HG03159 (cell line): ENCODE measurements around the gene NFS1.

Source experiments
- ATAC-seq: cut with Tn5 transposase; IDR thresholded peaks from one replicate; pipeline ENCODE4 v1.9.1; 2021; ENCODE audit warnings: mild to moderate bottlenecking, moderate library complexity; ENCODE audit not compliant: unreplicated experiment

The NFS1 gene

DNA sequence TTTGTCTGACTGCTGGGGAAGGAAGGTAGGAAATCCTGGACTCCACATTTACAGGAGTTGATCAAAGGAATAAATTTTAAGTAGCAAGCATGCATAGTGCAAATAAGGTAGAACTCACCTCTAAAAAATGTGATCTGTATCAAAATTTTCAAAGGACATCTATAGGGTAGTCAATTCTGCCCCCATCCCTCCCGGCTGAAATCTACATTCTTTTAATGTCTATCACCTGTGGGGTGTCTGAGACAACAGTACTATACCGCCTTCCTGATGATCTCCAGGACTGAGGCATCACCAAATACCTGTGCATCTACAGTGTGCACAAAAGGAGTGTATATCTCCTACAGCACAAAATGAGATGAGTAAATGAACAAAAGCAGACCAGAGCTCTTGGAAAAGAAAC, 54.3 kb downstream of the NFS1 start:
- ATAC-seq, result no peak

GRCh38 chr20:35643045-35643444, 56.1 kb downstream of the NFS1 start:
- no peak for ATAC-seq

DNA sequence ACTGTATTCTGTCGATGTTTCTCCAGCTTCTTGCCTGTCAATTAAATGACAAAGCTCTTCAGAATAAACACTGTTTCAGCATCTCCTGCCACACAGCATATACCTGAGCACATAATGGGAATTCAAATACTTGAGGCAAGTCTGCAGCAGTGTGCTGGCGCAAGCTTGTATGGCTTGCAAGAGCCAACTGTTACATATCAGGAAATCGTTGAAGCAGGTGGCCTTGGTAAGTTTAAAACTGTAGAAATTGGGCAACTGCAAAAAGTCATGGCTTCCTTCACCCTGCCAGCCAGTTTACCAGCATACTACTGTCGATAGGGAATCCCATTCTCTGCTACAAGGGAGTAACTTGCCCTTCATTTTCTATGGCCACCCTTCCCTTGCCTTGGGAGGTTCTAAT, 57.4 kb downstream of the NFS1 start:
- no peak for ATAC-seq

DNA sequence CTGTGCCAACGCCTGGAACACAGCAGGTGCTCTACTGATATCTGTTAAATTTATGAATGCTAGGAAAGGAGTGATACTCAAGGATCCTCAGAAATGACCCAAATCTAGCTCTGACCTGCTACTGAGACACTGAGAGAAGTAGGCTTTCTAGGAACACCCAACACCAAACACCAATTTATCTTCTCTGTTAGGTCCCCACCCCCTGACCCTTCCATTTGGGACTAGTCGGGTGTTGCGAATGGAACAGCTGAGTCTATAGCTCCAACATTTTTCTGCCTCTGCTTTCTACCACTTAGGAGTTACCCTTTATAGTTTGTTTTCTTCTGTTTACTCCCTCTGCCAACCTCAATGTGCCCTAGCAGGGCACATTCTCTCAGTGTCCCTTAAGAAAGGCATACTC, 58.4 kb downstream of the NFS1 start:
- no peak for ATAC-seq

GRCh38 chr20:35638751-35639150, 60.4 kb downstream of the NFS1 start:
- ATAC-seq, result no peak

DNA sequence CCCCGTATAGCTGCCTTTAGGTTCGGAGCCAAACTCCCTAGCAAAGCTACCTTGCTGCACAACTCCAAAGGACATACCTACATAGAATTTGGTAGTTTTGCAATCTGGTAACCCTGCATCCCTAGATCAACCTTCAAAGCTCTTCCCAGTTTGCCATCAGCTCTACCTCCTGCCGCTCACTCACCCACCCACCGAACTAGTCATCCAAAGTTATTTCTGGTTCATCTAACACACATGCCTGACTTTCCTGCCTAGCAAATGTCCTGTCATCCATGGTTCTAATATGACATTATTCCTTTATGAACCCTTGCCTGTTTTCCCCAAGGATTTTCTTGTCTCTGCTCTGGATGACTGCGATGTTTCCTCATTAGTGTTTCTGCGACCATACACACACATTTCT, 61.9 kb downstream of the NFS1 start:
- ATAC-seq, result no peak

- no peak for ATAC-seq
Observed at GRCh38 chr20:35636095-35636494, 63.1 kb downstream of the NFS1 start.

GRCh38 chr20:35635652-35636051, 63.5 kb downstream of the NFS1 start:
- ATAC-seq, result no peak

GRCh38 chr20:35632539-35633115, 66.5 kb downstream of the NFS1 start:
- no peak for ATAC-seq

DNA sequence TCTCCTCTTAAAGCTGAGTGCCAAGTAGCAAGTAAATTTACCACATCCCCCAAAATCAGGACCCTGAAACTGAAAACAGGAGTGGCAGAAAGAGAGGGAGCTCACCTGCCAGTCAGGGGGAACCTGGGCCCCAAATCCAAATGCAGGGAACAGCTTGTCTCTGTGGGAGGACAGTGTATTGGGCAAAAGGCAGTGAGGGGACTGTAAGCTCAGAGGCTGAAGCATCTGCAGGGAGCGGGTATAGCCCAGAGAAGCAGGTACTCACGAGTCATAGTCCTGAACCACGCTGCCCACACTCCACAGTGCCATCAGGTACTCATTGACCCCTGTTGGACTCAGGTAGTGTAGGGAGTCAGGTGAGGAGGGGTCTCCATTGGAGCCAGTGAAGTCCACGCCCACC, 68.5 kb downstream of the NFS1 start:
- ATAC-seq, result no peak

GRCh38 chr20:35629427-35630145, 69.6 kb downstream of the NFS1 start:
- ATAC-seq, result no peak

DNA sequence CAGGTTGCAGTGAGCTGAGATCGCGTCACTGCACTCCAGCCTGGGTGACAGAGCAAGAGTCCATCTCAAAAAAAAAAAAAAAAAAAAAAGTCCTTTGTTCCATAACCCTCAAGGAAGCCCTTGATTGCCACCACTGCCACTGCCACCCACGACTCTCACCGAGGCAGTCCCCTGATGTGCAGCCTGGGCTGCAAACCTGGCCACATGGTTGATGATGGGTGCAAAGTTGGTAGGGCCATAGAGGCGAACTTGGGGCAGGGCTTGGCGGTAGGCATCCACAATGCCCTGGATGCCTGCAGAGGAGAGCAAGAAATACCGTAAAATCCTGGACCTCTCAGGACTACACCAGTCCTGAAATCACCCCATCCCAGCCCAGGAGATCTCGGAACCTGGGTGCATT, 72.0 kb downstream of the NFS1 start:
- no peak for ATAC-seq

GRCh38 chr20:35626386-35627001, 72.7 kb downstream of the NFS1 start:
- ATAC-seq, result no peak

DNA sequence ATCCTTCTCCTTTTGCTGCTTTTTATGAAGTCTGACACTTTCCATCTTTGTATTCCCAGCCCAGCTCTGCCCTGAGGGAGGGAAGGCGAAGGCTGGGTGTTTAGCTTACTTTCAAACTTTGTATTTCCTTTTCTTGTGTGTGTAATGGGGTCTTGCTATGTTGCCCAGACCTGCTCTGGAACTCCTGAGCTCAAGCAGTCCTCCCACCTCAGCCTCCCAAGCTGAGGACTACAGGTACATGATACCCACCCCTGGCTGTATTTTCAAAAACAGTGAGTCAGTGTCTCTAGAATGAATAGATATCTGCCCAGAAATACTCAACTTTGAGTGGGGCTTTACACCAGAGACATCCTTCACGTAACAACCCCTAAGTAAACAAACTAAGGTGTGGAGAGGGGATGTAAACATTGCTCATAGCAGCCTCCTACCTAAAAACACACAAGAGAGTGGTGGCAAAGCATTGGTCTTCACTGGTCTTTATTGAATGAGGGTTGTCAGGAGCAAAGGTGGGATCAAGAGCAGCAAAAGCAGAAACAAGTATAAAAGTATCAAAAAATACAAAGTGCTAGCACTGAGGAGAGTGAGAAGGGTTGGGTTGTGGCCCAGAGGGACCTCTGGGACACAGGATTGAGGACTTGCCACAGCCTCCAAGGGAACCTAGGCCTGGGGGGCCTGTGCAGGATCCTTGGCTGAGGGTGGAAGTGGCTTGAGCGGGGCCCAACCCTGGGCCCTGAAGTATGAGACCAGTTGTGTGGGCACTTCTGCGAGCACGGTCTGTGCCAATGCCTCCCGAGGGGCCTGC, 73.4 kb downstream of the NFS1 start:
- ATAC-seq, result no peak

- no peak for ATAC-seq
Observed at GRCh38 chr20:35621560-35621946, 77.6 kb downstream of the NFS1 start.

- no peak for ATAC-seq
Observed at GRCh38 chr20:35620818-35621559, 78.2 kb downstream of the NFS1 start.

GRCh38 chr20:35619196-35620095, 79.7 kb downstream of the NFS1 start:
- peak; percentile 38 for ATAC-seq

DNA sequence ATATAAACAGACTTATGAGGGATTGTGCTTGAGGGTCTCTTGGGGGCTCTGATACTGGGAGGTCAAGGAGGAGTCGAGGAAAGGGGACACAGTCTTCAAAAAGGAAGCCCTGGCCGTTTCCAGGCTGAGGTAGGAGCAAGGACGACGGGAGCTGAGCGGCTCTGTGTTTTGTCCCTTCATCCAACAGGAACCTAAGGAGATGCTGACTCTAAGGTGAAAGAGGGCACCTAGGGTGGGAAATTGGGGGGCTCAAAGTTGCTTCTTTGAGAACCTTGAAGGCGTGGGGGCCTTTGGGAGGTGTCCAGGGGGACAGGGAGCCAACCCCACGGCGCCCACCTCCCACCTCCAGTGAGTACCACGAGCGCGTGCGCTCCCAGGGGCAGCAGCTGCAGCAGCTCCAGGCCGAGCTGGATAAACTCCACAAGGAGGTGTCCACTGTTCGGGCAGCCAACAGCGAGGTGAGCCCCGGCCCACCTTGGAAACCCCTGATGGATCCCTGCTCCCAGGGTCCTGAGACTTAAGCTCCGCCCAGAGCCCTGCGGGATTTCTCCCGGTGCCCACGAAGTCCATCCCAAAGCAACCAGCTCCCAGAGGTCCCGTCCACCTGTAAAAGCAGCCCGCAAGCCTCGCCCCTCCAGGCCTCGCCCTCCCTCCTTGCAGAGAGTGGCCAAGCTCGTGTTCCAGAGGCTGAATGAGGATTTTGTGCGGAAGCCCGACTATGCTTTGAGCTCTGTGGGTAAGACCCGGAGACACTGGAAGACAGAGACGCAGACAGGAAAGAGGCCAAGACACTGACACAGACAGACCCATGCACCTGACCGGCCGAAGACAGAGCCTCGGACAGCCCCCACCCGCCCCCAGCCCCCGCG, 80.7 kb downstream of the NFS1 start:
- ATAC-seq, result no peak
